Lung (tissue), 12 donors: Measurements from ENCODE around the gene ZNF525. TPM values are rescaled to one million over a fixed set of nuclear protein-coding genes. Genes with fewer than 3 reads are reported as not detected.

Source experiments
- ATAC-seq: fragments of 200-7000 bp; cut with Tn5 transposase; one replicate; pipeline ENCODE4 v1.9.1; 2020; ENCODE audit warnings: moderate number of reproducible peaks; ENCODE audit not compliant: insufficient read depth, low FRiP score
- DNase-seq, 3 donors: peaks; one replicate each; pipeline ENCODE4 v3.0.0-alpha.2; 2013 to 2017
- H3K27ac ChIP-seq, 2 donors: one replicate each; pipeline ENCODE4 v1.5.1; 2013; ENCODE audit warnings: mild to moderate bottlenecking in 2 of 2, moderate library complexity in 2 of 2, control low read depth in 1 of 2, inconsistent platforms in 1 of 2, low read depth in 1 of 2, low read length in 1 of 2
- H3K27me3 ChIP-seq, 3 donors: one replicate each; pipeline ENCODE4 v1.5.1; 2013; ENCODE audit warnings: low read length in 2 of 3; ENCODE audit not compliant: control insufficient read depth in 3 of 3, insufficient read depth in 3 of 3
- H3K36me3 ChIP-seq, 4 donors: one replicate each; pipeline ENCODE4 v1.5.1; 2013; ENCODE audit warnings: low read length in 4 of 4, mild to moderate bottlenecking in 1 of 4, moderate library complexity in 1 of 4; ENCODE audit not compliant: control insufficient read depth in 4 of 4, insufficient read depth in 4 of 4
- H3K4me1 ChIP-seq, 5 donors: one replicate each; pipeline ENCODE4 v1.5.1; 2013; ENCODE audit warnings: low read length in 5 of 5, mild to moderate bottlenecking in 2 of 5, moderate library complexity in 1 of 5; ENCODE audit not compliant: control insufficient read depth in 5 of 5, insufficient read depth in 5 of 5
- H3K4me3 ChIP-seq: one replicate; pipeline ENCODE4 v1.5.1; 2013; ENCODE audit warnings: mild to moderate bottlenecking, control low read depth, moderate library complexity
- H3K9ac ChIP-seq, 2 donors: one replicate each; pipeline ENCODE4 v1.5.1; 2013; ENCODE audit warnings: low read length in 2 of 2, control low read depth in 1 of 2; ENCODE audit not compliant: insufficient read depth in 1 of 2
- H3K9me3 ChIP-seq, 4 donors: one replicate each; pipeline ENCODE4 v1.5.1; 2013; ENCODE audit warnings: low read length in 3 of 4, mild to moderate bottlenecking in 1 of 4, moderate library complexity in 1 of 4; ENCODE audit not compliant: control insufficient read depth in 4 of 4, insufficient read depth in 3 of 4
- WGBS, 2 donors: extraction: QIAGEN DNeasy Blood & Tissue Kit; methylation state at CpG; one replicate each; pipeline ENCODE4 v1.1.7; 2013; 5-methylcytosine and 5-hydroxymethylcytosine counted together
- polyA plus RNA-seq, 2 donors: library from polyadenylated mRNA; stranded (reverse); fragments of 200-250 nt; gene quantifications; one replicate each; pipeline ENCODE4 v1.2.1, GENCODE V29; 2013
- total RNA-seq, 2 donors: library from RNA; depleted of rRNA in 1 of 2; stranded (reverse); fragments of >200 nt in 1 of 2; gene quantifications; one replicate each; pipeline ENCODE4 v1.2.1, GENCODE V29; 2014 to 2021
- TF ChIP-seq, protein P1 (sequence below): IDR thresholded peaks from 2 replicates; pipeline ENCODE4 v1.5.1; 2012; ENCODE audit warnings: mild to moderate bottlenecking; ENCODE audit errors: control extremely low read depth, extremely low read depth
- donor health status: control.
- donor health status: control.
- donor health status: Bipolar disorder and iron deficiency.
- donor health status: healthy.
- donor health status: DM: yes; HTN: yes; CAD: no.

The ZNF525 gene
- total and polyA plus RNA-seq, 4 donors = 3.2 to 19.7 (median 5.6) TPM

GRCh38 chr19:53388168-53388567, 22.7 kb downstream of the ZNF525 start:
- Histone ChIP-seq H3K27ac (no peak overlapping the region), H3K4me3 (no peak overlapping the region), H3K27me3 (no peaks in the 10 kb centered on the region), H3K9ac (no peak overlapping the region), H3K4me1 (no peaks in the 10 kb centered on the region), H3K36me3 (peaks cover 0 to 5% (median 4%) of the 10 kb centered on the region in 4 donors), H3K9me3 (peaks cover 0 to 11% (median 5%) of the 10 kb centered on the region in 4 donors)
- DNase-seq (no peak), ATAC-seq (no peak)
- TF ChIP-seq, protein P1, sequence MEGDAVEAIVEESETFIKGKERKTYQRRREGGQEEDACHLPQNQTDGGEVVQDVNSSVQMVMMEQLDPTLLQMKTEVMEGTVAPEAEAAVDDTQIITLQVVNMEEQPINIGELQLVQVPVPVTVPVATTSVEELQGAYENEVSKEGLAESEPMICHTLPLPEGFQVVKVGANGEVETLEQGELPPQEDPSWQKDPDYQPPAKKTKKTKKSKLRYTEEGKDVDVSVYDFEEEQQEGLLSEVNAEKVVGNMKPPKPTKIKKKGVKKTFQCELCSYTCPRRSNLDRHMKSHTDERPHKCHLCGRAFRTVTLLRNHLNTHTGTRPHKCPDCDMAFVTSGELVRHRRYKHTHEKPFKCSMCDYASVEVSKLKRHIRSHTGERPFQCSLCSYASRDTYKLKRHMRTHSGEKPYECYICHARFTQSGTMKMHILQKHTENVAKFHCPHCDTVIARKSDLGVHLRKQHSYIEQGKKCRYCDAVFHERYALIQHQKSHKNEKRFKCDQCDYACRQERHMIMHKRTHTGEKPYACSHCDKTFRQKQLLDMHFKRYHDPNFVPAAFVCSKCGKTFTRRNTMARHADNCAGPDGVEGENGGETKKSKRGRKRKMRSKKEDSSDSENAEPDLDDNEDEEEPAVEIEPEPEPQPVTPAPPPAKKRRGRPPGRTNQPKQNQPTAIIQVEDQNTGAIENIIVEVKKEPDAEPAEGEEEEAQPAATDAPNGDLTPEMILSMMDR = no peak
- 74 to 84% methylated on average over 3 of the region's 3 CpGs for WGBS, 2 donors

- no peak for DNase-seq
- peaks cover 0 to 10% (median 1%) of the 10 kb centered on the region in 4 donors for H3K9me3 ChIP-seq
- ATAC-seq = no peak
- no peak overlapping the region for H3K27ac ChIP-seq
- TF ChIP-seq, protein P1 = no peak
- no peaks in the 10 kb centered on the region for H3K27me3 ChIP-seq
- 94% methylated on average over 5 of the region's 5 CpGs for WGBS, 2 donors
- peaks cover 0 to under 1% (median 0%) of the 10 kb centered on the region in 5 donors for H3K4me1 ChIP-seq
- H3K4me3 ChIP-seq = no peak overlapping the region
- H3K9ac ChIP-seq = no peak overlapping the region
- peaks cover 0 to 5% (median 4%) of the 10 kb centered on the region in 4 donors for H3K36me3 ChIP-seq
Observed at GRCh38 chr19:53388904-53389303, 23.4 kb downstream of the ZNF525 start.

- 84 to 86% methylated on average over 8 of the region's 8 CpGs for whole genome bisulfite sequencing, 2 donors
- Histone ChIP-seq H3K4me3 (no peak overlapping the region), H3K9me3 (peaks cover 0 to 8% (median 1%) of the 10 kb centered on the region in 4 donors), H3K4me1 (peaks cover 0 to 7% (median 2%) of the 10 kb centered on the region in 5 donors), H3K36me3 (peaks cover 0 to 5% (median 4%) of the 10 kb centered on the region in 4 donors), H3K27me3 (no peaks in the 10 kb centered on the region), H3K9ac (no peak overlapping the region), H3K27ac (no peak overlapping the region)
- ATAC-seq (no peak), DNase-seq (no peak)
- TF ChIP-seq, protein P1 = no peak
Observed at GRCh38 chr19:53389571-53389970, 24.1 kb downstream of the ZNF525 start.

GRCh38 chr19:53389978-53390377, 24.5 kb downstream of the ZNF525 start:
- TF ChIP-seq, protein P1 = no peak
- Histone ChIP-seq H3K27ac (no peak overlapping the region), H3K36me3 (peaks cover 0 to 5% (median 4%) of the 10 kb centered on the region in 4 donors), H3K27me3 (no peaks in the 10 kb centered on the region), H3K9ac (no peak overlapping the region), H3K4me1 (peaks cover 0 to 9% (median 2%) of the 10 kb centered on the region in 5 donors), H3K9me3 (peaks cover 0 to 8% (median 1%) of the 10 kb centered on the region in 4 donors), H3K4me3 (no peak overlapping the region)
- ATAC-seq (no peak), DNase-seq (no peak)
- 39 to 51% methylated on average over 19 to 22 of the region's 22 CpGs for WGBS, 2 donors
